ENCODE measurements around the gene ODC1.
A peak's percentile ranks its signal among the peaks of the same experiment; 100 is the strongest.

The ODC1 gene

GRCh38 chr2:10434886-10435819 is 13.0 kb downstream of the ODC1 start:
- peak; percentile 63 to 66 for DNase-seq (ENCODE audit: low read depth in 1 of 2, low spot score in 1 of 2)

GRCh38 chr2:10433947-10434885 is 13.9 kb downstream of the ODC1 start:
- DNase-seq (ENCODE audit: low read depth in 1 of 2, low spot score in 1 of 2) = no peak

GRCh38 chr2:10433264-10433946 is 14.7 kb downstream of the ODC1 start:
- no peak for DNase-seq (ENCODE audit: low read depth in 1 of 2, low spot score in 1 of 2)

- DNase-seq (ENCODE audit: low read depth in 1 of 2, low spot score in 1 of 2) = no peak
Measured at GRCh38 chr2:10432311-10433181, 15.6 kb downstream of the ODC1 start.

- DNase-seq (ENCODE audit: low read depth in 1 of 2, low spot score in 1 of 2) = no peak
Measured at GRCh38 chr2:10431797-10432196, 16.3 kb downstream of the ODC1 start.

GRCh38 chr2:10430886-10431622 is 17.1 kb downstream of the ODC1 start:
- no peak for DNase-seq (ENCODE audit: low read depth in 1 of 2, low spot score in 1 of 2)

- DNase-seq (ENCODE audit: low read depth in 1 of 2, low spot score in 1 of 2) = no peak
Measured at GRCh38 chr2:10428924-10429323, 19.2 kb downstream of the ODC1 start.

- DNase-seq (ENCODE audit: low read depth in 1 of 2, low spot score in 1 of 2) = no peak
Measured at GRCh38 chr2:10428355-10428754, 19.8 kb downstream of the ODC1 start.

- no peak for DNase-seq (ENCODE audit: low read depth in 1 of 2, low spot score in 1 of 2)
Measured at GRCh38 chr2:10427618-10427949, 20.5 kb downstream of the ODC1 start.

- DNase-seq (ENCODE audit: low read depth in 1 of 2, low spot score in 1 of 2) = no peak
Measured at GRCh38 chr2:10426726-10427617, 21.2 kb downstream of the ODC1 start.

- DNase-seq (ENCODE audit: low read depth in 1 of 2, low spot score in 1 of 2) = no peak
Measured at GRCh38 chr2:10425699-10426098, 22.4 kb downstream of the ODC1 start.

GRCh38 chr2:10424916-10425505 is 23.1 kb downstream of the ODC1 start:
- no peak for DNase-seq (ENCODE audit: low read depth in 1 of 2, low spot score in 1 of 2)

- no peak for DNase-seq (ENCODE audit: low read depth in 1 of 2, low spot score in 1 of 2)
Measured at GRCh38 chr2:10424051-10424450, 24.1 kb downstream of the ODC1 start.

- DNase-seq (ENCODE audit: low read depth in 1 of 2, low spot score in 1 of 2) = no peak
Measured at GRCh38 chr2:10423400-10423774, 24.7 kb downstream of the ODC1 start.

GRCh38 chr2:10422732-10423399 is 25.3 kb downstream of the ODC1 start:
- DNase-seq (ENCODE audit: low read depth in 1 of 2, low spot score in 1 of 2) = no peak

- no peak for DNase-seq (ENCODE audit: low read depth in 1 of 2, low spot score in 1 of 2)
Measured at GRCh38 chr2:10422251-10422650, 25.9 kb downstream of the ODC1 start.

- DNase-seq (ENCODE audit: low read depth in 1 of 2, low spot score in 1 of 2) = no peak
Measured at GRCh38 chr2:10419553-10420257, 28.4 kb downstream of the ODC1 start.
